ENCODE measurements around the gene USP46.
A peak's percentile ranks its signal among the peaks of the same experiment; 100 is the strongest.

USP46 gene

DNA sequence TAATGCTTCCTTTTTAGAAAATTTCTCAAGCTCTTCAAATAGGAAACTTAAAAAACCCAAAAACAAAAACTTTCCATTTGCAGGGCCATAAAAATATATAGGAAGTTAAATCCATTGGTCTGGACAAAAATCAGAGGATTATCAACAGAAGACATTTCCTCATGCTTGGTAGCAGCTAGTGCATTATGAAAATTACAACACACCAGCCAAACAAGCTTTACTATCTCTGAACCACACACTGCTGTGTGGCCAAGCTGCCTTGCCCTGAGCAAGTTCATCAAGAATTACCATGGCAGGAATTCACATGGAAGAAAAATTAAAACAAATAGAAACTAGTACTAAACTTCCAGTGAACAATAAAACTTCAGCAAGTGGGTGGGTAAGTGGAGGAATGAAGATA lies 3.6 kb downstream of the USP46 start:
- DNase-seq: peak; percentile 71

- no peak for DNase-seq
These were observed 7.0 kb downstream of the USP46 start for GRCh38 chr4:52651996-52652672.

- DNase-seq: no peak
These were observed 10.3 kb downstream of the USP46 start for GRCh38 chr4:52648836-52649235.

DNA sequence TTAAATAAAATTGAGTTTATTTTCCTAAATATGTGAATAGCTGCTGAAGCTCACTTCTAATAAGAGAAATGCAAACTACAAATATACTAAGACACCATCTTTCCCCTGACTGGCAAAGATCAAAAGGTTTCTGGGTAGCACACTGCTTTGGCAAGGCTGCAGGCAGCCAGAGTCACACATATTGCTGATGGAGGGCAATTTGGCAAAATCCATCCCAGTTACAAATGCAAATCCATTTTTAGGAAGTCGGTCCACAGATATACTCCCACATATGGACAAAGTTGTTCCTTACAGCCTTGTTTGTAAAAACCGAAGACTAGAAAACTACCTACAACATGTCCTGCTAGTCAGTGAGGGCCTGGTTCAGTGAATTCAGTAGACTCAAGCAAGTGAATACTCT lies 12.4 kb downstream of the USP46 start:
- no peak for DNase-seq

DNA sequence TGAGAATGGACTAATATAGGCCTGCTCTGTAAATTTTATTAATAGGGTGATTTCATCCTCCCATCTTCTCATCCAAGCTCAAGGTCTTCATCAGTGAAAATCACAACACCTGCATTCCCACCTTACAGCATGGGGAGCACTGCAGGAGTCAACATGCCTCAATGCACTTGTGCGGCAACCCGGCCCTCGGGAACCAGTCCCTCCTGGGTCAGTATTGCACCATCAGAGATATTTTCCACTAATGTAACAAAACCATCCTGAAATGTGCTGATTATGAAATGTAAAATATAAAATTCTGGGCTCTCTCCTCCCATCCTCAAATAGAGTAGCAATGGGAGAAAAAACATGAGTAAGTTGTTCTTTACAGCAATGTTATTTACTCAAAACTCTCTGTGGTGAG lies 13.0 kb downstream of the USP46 start:
- no peak for DNase-seq

- DNase-seq: no peak
These were observed 13.8 kb downstream of the USP46 start for GRCh38 chr4:52645300-52645699.

DNA sequence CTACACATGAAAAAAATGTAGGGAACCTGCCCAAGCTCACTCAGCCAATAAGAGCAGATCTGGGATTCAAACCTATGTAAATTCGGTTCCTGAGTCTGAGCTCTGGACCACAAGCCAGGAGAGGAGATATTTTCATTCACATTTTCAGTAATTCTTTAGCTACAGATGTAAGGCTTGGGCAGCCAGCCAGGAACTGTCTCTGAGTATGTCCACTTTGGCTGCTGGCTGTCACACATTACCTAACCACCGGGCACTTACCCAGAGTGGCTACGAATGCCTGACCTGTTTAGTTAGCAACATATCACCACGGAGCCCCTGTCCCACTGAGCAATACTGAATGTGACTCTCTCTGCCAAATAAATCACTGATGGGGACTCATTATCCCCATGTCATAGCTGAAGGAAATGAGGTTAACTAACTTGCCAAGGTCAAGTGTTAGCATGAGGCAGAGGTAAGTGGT lies 15.3 kb downstream of the USP46 start:
- no peak for DNase-seq

- no peak for DNase-seq
These were observed 15.9 kb downstream of the USP46 start for GRCh38 chr4:52643190-52643589.

DNA sequence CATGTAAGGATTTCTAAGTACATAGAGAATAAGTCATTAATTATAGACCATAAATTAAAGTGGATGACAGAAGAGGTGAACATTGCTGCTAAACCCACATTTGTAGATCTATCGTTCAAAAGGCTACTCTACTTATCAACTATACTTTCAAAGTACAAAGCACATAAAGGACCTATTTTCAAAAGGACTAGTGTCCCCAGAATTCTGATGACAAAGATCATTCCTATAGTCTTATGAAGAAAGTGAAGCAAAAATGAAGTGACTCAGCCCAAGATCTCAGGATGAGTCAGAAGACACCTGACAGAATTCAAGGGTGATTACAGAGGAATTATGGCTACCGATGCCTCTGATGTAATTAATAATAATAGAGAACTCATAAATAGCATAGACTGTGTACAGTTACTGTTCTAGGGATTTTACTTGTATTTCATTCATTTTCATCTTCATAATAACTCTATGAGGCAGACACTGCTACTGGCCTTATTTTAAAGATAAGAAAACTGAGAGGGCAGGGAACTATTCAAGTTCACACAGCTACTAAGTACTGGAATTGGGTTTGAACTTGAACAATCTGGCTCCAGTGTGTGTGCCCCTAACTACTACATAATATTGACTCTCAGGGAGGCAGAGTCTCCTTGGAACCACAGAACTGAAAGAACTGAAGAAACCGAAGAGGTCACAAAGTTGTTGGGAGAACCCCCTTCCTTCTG lies 17.1 kb downstream of the USP46 start:
- DNase-seq: peak; percentile 9

DNA sequence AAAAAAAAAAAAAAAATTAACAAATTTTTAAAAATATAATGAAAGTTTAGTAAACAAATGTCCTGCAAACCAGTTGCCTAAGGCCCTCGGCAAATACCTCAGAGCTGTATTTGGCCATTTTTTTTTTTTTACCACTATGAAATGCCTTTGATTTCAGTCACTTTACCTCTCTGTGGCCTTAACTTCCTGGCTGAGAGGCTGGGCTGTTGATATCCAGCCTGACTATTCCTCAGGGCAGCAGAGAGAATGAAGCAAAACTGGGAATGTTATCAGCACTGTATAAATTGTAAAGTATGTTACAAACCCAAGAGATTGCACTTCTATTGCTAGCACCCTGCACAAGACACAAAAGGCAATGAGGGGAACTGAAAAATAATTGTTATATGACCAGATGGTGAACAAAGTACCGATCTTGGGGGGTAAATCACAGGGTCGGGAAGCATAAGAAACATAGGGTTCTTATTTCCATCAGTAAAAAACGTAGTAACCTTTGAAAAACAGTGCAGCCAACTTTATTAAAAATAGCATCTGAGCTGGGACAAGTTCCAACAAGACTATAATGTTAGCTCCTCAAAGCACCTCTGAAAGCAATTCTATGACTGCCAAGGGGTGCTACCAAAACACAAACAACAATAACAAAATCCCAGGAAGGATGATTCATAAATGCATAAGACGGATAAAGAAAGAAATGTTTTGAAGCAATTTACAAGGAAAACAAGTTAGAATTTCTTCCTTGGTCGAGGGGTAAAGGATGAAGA lies 18.1 kb downstream of the USP46 start:
- DNase-seq: no peak

GRCh38 chr4:52638717-52639116 lies 20.4 kb downstream of the USP46 start:
- DNase-seq: peak; percentile 95

GRCh38 chr4:52637116-52637515 lies 22.0 kb downstream of the USP46 start:
- DNase-seq: no peak

GRCh38 chr4:52635560-52635959 lies 23.5 kb downstream of the USP46 start:
- DNase-seq: no peak

GRCh38 chr4:52635130-52635529 lies 24.0 kb downstream of the USP46 start:
- DNase-seq: no peak

- no peak for DNase-seq
These were observed 25.3 kb downstream of the USP46 start for GRCh38 chr4:52633846-52634245.

DNA sequence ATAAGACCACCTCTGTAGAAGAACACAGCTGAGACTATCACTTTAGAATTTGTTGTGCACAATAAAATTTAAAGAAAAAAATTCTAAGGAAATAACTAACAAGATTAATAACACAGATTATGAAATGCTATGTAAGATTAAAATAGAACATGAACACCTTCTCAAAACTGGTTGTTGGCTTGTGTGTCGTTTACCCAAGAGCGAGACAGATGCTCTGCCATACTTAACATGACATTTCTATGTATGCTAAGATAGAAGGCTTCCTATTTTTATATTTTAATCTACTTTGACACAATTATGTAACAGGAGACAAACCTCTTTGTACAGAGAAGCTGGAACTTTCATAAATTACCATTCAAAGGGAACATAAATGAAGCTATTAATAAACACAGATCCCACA lies 30.1 kb downstream of the USP46 start:
- DNase-seq: no peak

DNA sequence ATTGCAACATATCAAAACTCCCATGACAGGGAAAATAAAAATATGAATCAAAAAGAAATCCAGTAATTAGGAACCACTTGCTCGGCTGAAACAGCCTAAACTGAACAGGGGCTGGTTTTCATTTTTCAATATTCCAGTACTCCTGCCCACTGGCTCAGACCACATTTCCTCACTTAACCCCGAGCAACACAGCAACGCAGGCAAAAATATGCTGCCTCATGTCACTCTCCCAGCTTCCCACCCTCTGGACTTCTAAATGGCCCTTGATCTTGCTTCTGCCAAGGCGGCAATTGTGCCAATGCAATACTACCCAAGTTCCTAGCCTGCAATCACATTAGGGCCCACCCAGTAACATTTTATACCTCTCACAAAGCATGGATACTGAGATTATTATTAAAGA lies 30.6 kb downstream of the USP46 start:
- no peak for DNase-seq

- DNase-seq: no peak
These were observed 31.2 kb downstream of the USP46 start for GRCh38 chr4:52627876-52628275.

DNA sequence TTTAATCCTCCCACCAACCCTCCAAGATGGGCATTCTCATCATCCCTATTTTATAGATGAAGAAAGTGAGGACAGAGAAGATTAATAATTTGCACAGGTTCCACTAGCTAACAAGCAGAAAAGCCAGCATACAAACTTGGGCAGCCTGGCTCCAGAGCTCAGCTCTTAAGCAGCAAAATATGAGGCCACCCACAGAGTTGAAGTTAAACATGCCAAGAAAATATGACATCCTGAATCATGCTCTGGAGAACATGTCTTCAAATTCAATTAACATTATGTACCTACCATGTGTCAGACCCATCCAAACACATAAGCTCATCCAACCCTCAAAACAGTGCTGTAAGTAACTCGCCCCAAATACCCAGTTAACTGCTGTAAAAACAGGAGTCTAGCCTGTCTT lies 33.9 kb downstream of the USP46 start:
- DNase-seq: no peak

- no peak for DNase-seq
These were observed 36.5 kb downstream of the USP46 start for GRCh38 chr4:52622564-52622963.

- DNase-seq: no peak
These were observed 37.5 kb downstream of the USP46 start for GRCh38 chr4:52621567-52621966.

GRCh38 chr4:52619591-52619931 lies 39.5 kb downstream of the USP46 start:
- DNase-seq: no peak

- DNase-seq: no peak
These were observed 40.1 kb downstream of the USP46 start for GRCh38 chr4:52618795-52619590.
